ENCODE data around the gene ZNF775. TPM values are rescaled to one million over a fixed set of nuclear protein-coding genes. Genes with fewer than 3 reads are reported as not detected.

Gene ZNF775
- total and polyA plus RNA-seq, 2 of the 13 experiments (the other 11 are each of a cell fraction or from before 2014, with no cell fraction given) = 3.1 to 3.2 TPM

- TF ChIP-seq ASH2L (IDR thresholded peaks at IDR 0.05; ENCODE audit: insufficient read length, low read depth, low read length) (peak; percentile 33), ZNF34 (CRISPR knock-in tag; IDR thresholded peaks at IDR 0.05; ENCODE audit: borderline replicate concordance) (peak; percentile 7; the same call in 1 of the 2 replicates), TCF7 (IDR thresholded peaks at IDR 0.05; ENCODE audit: low read depth) (no peak), SOX5 (CRISPR knock-in tag; IDR thresholded peaks at IDR 0.05; ENCODE audit: borderline replicate concordance) (peak; percentile 34; the same call in 1 of the 2 replicates), TIGD3 (CRISPR knock-in tag; IDR thresholded peaks at IDR 0.05; ENCODE audit: borderline replicate concordance) (0 out of 2 replicates have a peak, but pooled peaks have one; percentile 10), SMAD3 (CRISPR knock-in tag; IDR thresholded peaks at IDR 0.05) (peak; percentile 58; the same call in 1 of the 2 replicates), ZBTB7A (CRISPR knock-in tag; IDR thresholded peaks at IDR 0.05) (no peak), AFF4 (CRISPR knock-in tag; IDR thresholded peaks at IDR 0.05) (peak; percentile 30; the same call in 1 of the 2 replicates), E2F5 (CRISPR knock-in tag; conservative IDR thresholded peaks at IDR 0.05) (no peak), ATF4 (CRISPR knock-in tag; IDR thresholded peaks at IDR 0.05) (peak in 1 of 2 experiments; percentile 4; a peak in 1 of 4 replicates), ZNF160 (CRISPR knock-in tag; IDR thresholded peaks at IDR 0.05) (peak; percentile 19; the same call in 1 of the 2 replicates), SP5 (CRISPR knock-in tag; IDR thresholded peaks at IDR 0.05; ENCODE audit: borderline replicate concordance, low read depth) (0 out of 2 replicates have a peak, but pooled peaks have one; percentile 52), EEA1 (CRISPR knock-in tag; IDR thresholded peaks at IDR 0.05; ENCODE audit: borderline replicate concordance) (no peak), MAX (IDR thresholded peaks at IDR 0.05) (0 out of 2 replicates have a peak, but pooled peaks have one; percentile 22), MED8 (CRISPR knock-in tag; IDR thresholded peaks at IDR 0.05; ENCODE audit: insufficient replicate concordance) (peak; percentile 44), TFAP4 (IDR thresholded peaks at IDR 0.05; ENCODE audit: borderline replicate concordance, low read depth) (peak; percentile 95), ATF5 (CRISPR knock-in tag; IDR thresholded peaks at IDR 0.05; ENCODE audit: low read depth) (no peak), SMC3 (IDR thresholded peaks at IDR 0.05; ENCODE audit: low read length) (peak; percentile 1; the same call in 1 of the 2 replicates), GATAD2A (CRISPR knock-in tag; IDR thresholded peaks at IDR 0.05) (peak; percentile 75)
These were observed 846 bp upstream of the ZNF775 start (continued) for GRCh38 chr7:150378115-150378852.
